K562 (cell line): ENCODE data around the gene PPM1N. TPM values are rescaled to one million over a fixed set of nuclear protein-coding genes. Genes with fewer than 3 reads are reported as not detected.

Source experiments
- ATAC-seq: fragments of 200-7000 bp; cut with Tn5 transposase; 3 replicates; pipeline ENCODE4 v1.9.1; 2020; ENCODE audit warnings: moderate library complexity
- BruUV-seq: library from RNA; stranded (reverse); fragments of 400-500 nt; replicated peaks from 2 replicates; lab custom pipeline; 2021; lab: Mats Ljungman, UMichigan
- CTCF ChIA-PET: fragments of 300-600 bp; formaldehyde crosslinking; extraction: SDS; loops from one replicate; lab custom pipeline; 2021; ENCODE audit warnings: low intra/inter-chr PET ratio; lab: Yijun Ruan, JAX
- POLR2A ChIA-PET: fragments of 300-600, 350-650 bp; sonication (Branson Sonifier 250); formaldehyde crosslinking; extraction: SDS; loops from one replicate; lab custom pipeline; 2021; ENCODE audit warnings: antibody characterized with exemption, inconsistent platforms; lab: Yijun Ruan, JAX
- DNase-seq, 4 experiments: peaks; one replicate each; pipeline versions ENCODE4 v3.0.0 to v3.0.0-alpha.2; 2011 to 2018; ENCODE audit warnings: low spot score in 3 of 4, mixed read lengths in 3 of 4; ENCODE audit errors: extremely low read depth in 1 of 4
- FAIRE-seq: peaks from 2 replicates; lab custom pipeline; 2011; peaks lifted over from hg19 to GRCh38; lab: Jason Lieb, UNC
- H2AFZ ChIP-seq: 2 replicates; pipeline ENCODE4 v1.6.0; 2011; ENCODE audit warnings: low read depth, low read length, control low read depth, inconsistent platforms
- H3K27ac ChIP-seq: fragments of 200-600 bp; 3 replicates; pipeline ENCODE4 v1.8.0; 2011; ENCODE audit warnings: low read depth, mild to moderate bottlenecking, control low read depth, inconsistent platforms, low read length, moderate library complexity, mixed read lengths; ENCODE audit errors: extremely low read depth
- H3K27me3 ChIP-seq, 2 experiments: fragments of 300-600 bp in 1 of 2; 2 replicates in 1 of 2; 3 replicates in 1 of 2; pipeline versions ENCODE4 v1.6.0 to v1.8.0; 2011; ENCODE audit warnings: inconsistent platforms in 2 of 2, low read length in 2 of 2, mild to moderate bottlenecking in 1 of 2, mixed read lengths in 1 of 2, moderate library complexity in 1 of 2; ENCODE audit not compliant: control insufficient read depth in 2 of 2, insufficient read depth in 2 of 2
- H3K36me3 ChIP-seq: fragments of 300-600 bp; 3 replicates; pipeline ENCODE4 v1.8.0; 2011; ENCODE audit warnings: mild to moderate bottlenecking, low read length, inconsistent platforms; ENCODE audit not compliant: control insufficient read depth, insufficient read depth
- H3K4me1 ChIP-seq, 2 experiments: fragments of 200-600 bp in 1 of 2; replicated peaks in 1 of 2; 2 replicates in 1 of 2; 3 replicates in 1 of 2; pipeline versions ENCODE4 v1.5.1 to v1.8.0; 2011; ENCODE audit warnings: inconsistent platforms in 2 of 2, low read length in 2 of 2, mild to moderate bottlenecking in 1 of 2, mixed read lengths in 1 of 2, moderate library complexity in 1 of 2; ENCODE audit not compliant: control insufficient read depth in 2 of 2, insufficient read depth in 2 of 2
- H3K4me2 ChIP-seq: 2 replicates; pipeline ENCODE4 v1.6.1; 2011; ENCODE audit warnings: low read length, control low read depth, inconsistent platforms, mixed read lengths; ENCODE audit not compliant: insufficient read depth
- H3K4me3 ChIP-seq: fragments of 200-600 bp; sonication (generic), shearing (Covaris generic); 2 replicates; pipeline ENCODE4 v1.5.1; 2016; ENCODE audit warnings: control low read depth, inconsistent platforms
- H3K79me2 ChIP-seq: fragments of 200-600 bp; 3 replicates; pipeline ENCODE4 v1.8.0; 2011; ENCODE audit warnings: low read length, inconsistent platforms; ENCODE audit not compliant: control insufficient read depth, insufficient read depth
- H3K9ac ChIP-seq, 2 experiments: 2 replicates each; pipeline versions ENCODE4 v1.6.0 to v1.6.1; 2011; ENCODE audit warnings: low read depth in 2 of 2, low read length in 2 of 2, control low read depth in 1 of 2, inconsistent platforms in 1 of 2, mild to moderate bottlenecking in 1 of 2, mixed read lengths in 1 of 2; ENCODE audit not compliant: insufficient read depth in 1 of 2
- H3K9me1 ChIP-seq: one replicate; pipeline ENCODE4 v1.6.0; 2011; ENCODE audit warnings: inconsistent platforms, mild to moderate bottlenecking, low read length, moderate library complexity; ENCODE audit not compliant: control insufficient read depth, insufficient read depth
- H3K9me3 ChIP-seq: replicated peaks from 2 replicates; pipeline ENCODE4 v1.5.1; 2011; ENCODE audit warnings: low read depth, low read length, inconsistent platforms; ENCODE audit not compliant: control insufficient read depth, insufficient read depth
- H4K20me1 ChIP-seq: replicated peaks from 2 replicates; pipeline ENCODE4 v1.6.1; 2011; ENCODE audit warnings: low read length, inconsistent platforms, mixed read lengths; ENCODE audit not compliant: control insufficient read depth, insufficient read depth
- ARID1B ChIP-seq: fragments of 450-650 bp; IDR thresholded peaks from 2 replicates; pipeline ENCODE4 v1.6.1; 2016; ENCODE audit warnings: antibody characterized with exemption, mild to moderate bottlenecking, inconsistent platforms
- ELF1 ChIP-seq: fragments of 200-800 bp; sonication (Bioruptor generic); IDR thresholded peaks from 2 replicates; pipeline ENCODE4 v1.6.1; 2016; ENCODE audit warnings: missing genetic modification characterization, missing compliant biosample characterization
- HES1 ChIP-seq: fragments of 450-650 bp; IDR thresholded peaks from 2 replicates; pipeline ENCODE4 v1.6.1; 2016; ENCODE audit warnings: low read depth, mild to moderate bottlenecking, moderate library complexity
- IFI16 ChIP-seq: fragments of 250-450 bp; sonication (Bioruptor Pico); IDR thresholded peaks from 2 replicates; pipeline ENCODE4 v2.1.2; 2022; ENCODE audit warnings: mild to moderate bottlenecking, inconsistent platforms
- KLF6 ChIP-seq: fragments of 250-450 bp; sonication (Bioruptor Pico); IDR thresholded peaks from 2 replicates; pipeline ENCODE4 v1.4.0; 2020; ENCODE audit warnings: mild to moderate bottlenecking, moderate library complexity, borderline replicate concordance
- MED1 ChIP-seq: sonication (generic); formaldehyde crosslinking; IDR thresholded peaks from 2 replicates; pipeline ENCODE4 v1.8.1; 2023; ENCODE audit warnings: missing genetic modification reagents, borderline replicate concordance
- PHB2 ChIP-seq: fragments of 450-650 bp; IDR thresholded peaks from 2 replicates; pipeline ENCODE4 v1.6.1; 2017; ENCODE audit warnings: low read depth
- RCOR1 ChIP-seq, 2 experiments: IDR thresholded peaks; 2 replicates each; pipeline ENCODE4 v1.6.1; 2012; ENCODE audit warnings: low read depth in 2 of 2, low read length in 2 of 2, borderline replicate concordance in 1 of 2, improper control_type of control experiment in 1 of 2
- RFX5 ChIP-seq: IDR thresholded peaks from 2 replicates; pipeline ENCODE4 v1.6.1; 2011; ENCODE audit warnings: low read depth, mild to moderate bottlenecking, improper control_type of control experiment, low read length
- SMARCC2 ChIP-seq: fragments of 450-650 bp; IDR thresholded peaks from 2 replicates; pipeline ENCODE4 v1.6.1; 2017; ENCODE audit warnings: antibody characterized with exemption, moderate library complexity, mild to moderate bottlenecking, low read depth
- USF2 ChIP-seq: sonication (generic); formaldehyde crosslinking; IDR thresholded peaks from 2 replicates; pipeline ENCODE4 v1.5.0; 2020; ENCODE audit warnings: missing genetic modification reagents
- YBX1 ChIP-seq: fragments of 450-650 bp; IDR thresholded peaks from 2 replicates; pipeline ENCODE4 v1.7.1; 2016; ENCODE audit warnings: mild to moderate bottlenecking
- ZBTB33 ChIP-seq: sonication (generic); formaldehyde crosslinking; IDR thresholded peaks from 2 replicates; pipeline ENCODE4 v1.8.1; 2023; ENCODE audit warnings: mild to moderate bottlenecking, missing genetic modification reagents
- ZNF134 ChIP-seq: fragments of 250-450 bp; sonication (Bioruptor Pico); conservative IDR thresholded peaks from 2 replicates; pipeline ENCODE4 v1.4.0; 2020
- ZNF274 ChIP-seq: IDR thresholded peaks from 2 replicates; pipeline ENCODE4 v1.6.1; 2011; ENCODE audit warnings: low read depth, mild to moderate bottlenecking, low read length, moderate library complexity, borderline replicate concordance
- ZNF408 ChIP-seq: fragments of 250-450 bp; sonication (Bioruptor Pico); IDR thresholded peaks from 2 replicates; pipeline ENCODE4 v1.4.0; 2020; ENCODE audit warnings: low read depth, mild to moderate bottlenecking, moderate library complexity
- ZNF511 ChIP-seq: sonication (generic); formaldehyde crosslinking; IDR thresholded peaks from 2 replicates; pipeline ENCODE4 v1.8.0; 2022; ENCODE audit warnings: mild to moderate bottlenecking, missing genetic modification reagents
- ZNF778 ChIP-seq: fragments of 450-650 bp; formaldehyde crosslinking; IDR thresholded peaks from 2 replicates; pipeline ENCODE4 v1.4.0; 2020; ENCODE audit warnings: mild to moderate bottlenecking, moderate library complexity
- WGBS: fragments of 100-300 bp; shearing (Covaris generic); methylation state at CpG from one replicate; pipeline ENCODE4 v1.1.6; 2016; ENCODE audit warnings: low coverage, mixed read lengths; ENCODE audit not compliant: insufficient coverage; ENCODE audit errors: missing lambda C conversion rate; 5-methylcytosine and 5-hydroxymethylcytosine counted together
- in situ Hi-C: fragments of 300-500 bp; cut with MboI; formaldehyde crosslinking; loops from 4 replicates; pipeline ENCODE4 v1.15.0; 2018; ENCODE audit warnings: inconsistent platforms, mixed read lengths
- intact Hi-C: fragments of 100-400 bp; cut with micrococcal nuclease; formaldehyde crosslinking; loops from 2 replicates; pipeline ENCODE4 v1.14.2; 2022
- polyA plus RNA-seq, 8 experiments: library from polyadenylated mRNA; depleted of rRNA in 4 of 8; stranded (reverse) in 5 of 8; unstranded in 3 of 8; fragments of >200 nt; fragmentation: Nextera tagmentation in 2 of 8; fragmentation: Illumina TruSeq in 1 of 8; extraction: Ambion mirVana in 2 of 8; extraction: Trizol in 1 of 8; gene quantifications; 2 replicates each; pipeline versions ENCODE4 v1.2.1 to v1.2.3, GENCODE V29; 2011 to 2014; ENCODE audit warnings: inconsistent platforms in 1 of 8, missing spikeins in 1 of 8
- total RNA-seq, 7 experiments: library from RNA; depleted of rRNA in 6 of 7; stranded (reverse); fragments of >200 nt in 6 of 7; fragmentation: Illumina TruSeq in 2 of 7; extraction: Trizol in 2 of 7; gene quantifications; 2 replicates each; pipeline versions ENCODE4 v1.2.1 to v1.2.3, GENCODE V29; 2011 to 2021; ENCODE audit warnings: low replicate concordance in 1 of 7

The PPM1N gene
- total and polyA plus RNA-seq, 9 of the 15 experiments (the other 6 are each of a cell fraction or from before 2014, with no cell fraction given), result 4.5 to 15.6 (median 8.7) TPM

GRCh38 chr19:45506989-45507871, 9.0 kb downstream of the PPM1N start, which contains the start of gene VASP:
TSS of gene VASP (plus strand) at chr19:45507479. CDS start at chr19:45507772, 293 bp downstream.
- no TSS peak for BruUV-seq
- peaks cover 29 to 51% of the 10 kb centered on the region in 2 experiments for H3K4me1 ChIP-seq
- TF ChIP-seq ZNF134 (CRISPR knock-in tag) (no peak), IFI16 (no peak), ELF1 (tag) (peak; percentile 68; the same call in 1 of the 2 replicates), RCOR1 (IDR thresholded peaks at IDR 0.05; ENCODE audit: borderline replicate concordance in 1 of 2, low read depth in 2 of 2, low read length in 2 of 2) (no peak; a peak in 1 of 4 replicates), ZBTB33 (CRISPR knock-in tag) (0 out of 2 replicates have a peak, but pooled peaks have one; percentile 5), RFX5 (no peak), HES1 (no peak), SMARCC2 (no peak), ZNF778 (CRISPR knock-in tag) (no peak), ZNF511 (CRISPR knock-in tag) (no peak), PHB2 (no peak), KLF6 (CRISPR knock-in tag) (no peak), YBX1 (no peak), ARID1B (no peak), ZNF408 (CRISPR knock-in tag) (no peak), ZNF274 (no peak), MED1 (CRISPR knock-in tag) (no peak), USF2 (CRISPR knock-in tag) (no peak)

More at GRCh38 chr19:45506989-45507871, 9.0 kb downstream of the PPM1N start, which contains the start of gene VASP:
- H4K20me1 ChIP-seq, result no peaks in the 10 kb centered on the region
- no peaks in the 10 kb centered on the region for H3K9me1 ChIP-seq
- no peaks in the 10 kb centered on the region for H3K27me3 ChIP-seq
- H3K4me2 ChIP-seq, result peak within 1 kb of the TSS; percentile 97
- ATAC-seq (peak; percentile 71), FAIRE-seq (peak; percentile 89), DNase-seq (peak; percentile 68 to 95 (median 76))
- peaks cover 60% of the 10 kb centered on the region for H3K79me2 ChIP-seq
- intact Hi-C loops, result loop anchor here (1.0 to 5.0 kb wide), 2 partner anchors 51 to 135 kb away; no protein-coding TSS in a partner anchor
- peak within 1 kb of the TSS; percentile 99 for H3K4me3 ChIP-seq
- H3K36me3 ChIP-seq, result peaks cover 29% of the 10 kb centered on the region; the same call in 2 of the 3 replicates
- H3K27ac ChIP-seq, result peak within 1 kb of the TSS; percentile 98
- CTCF ChIA-PET, result no interaction called here
- POLR2A ChIA-PET, result interaction anchor here (0.6 to 1.6 kb wide), 2 partner anchors 19 to 329 kb away, joined by 4 to 5 read pairs; partner anchors contain the start of gene TRAPPC6A
- in situ Hi-C loops, result no loop called here
- H2AFZ ChIP-seq, result peak within 1 kb of the TSS; percentile 91
- no peaks in the 10 kb centered on the region for H3K9me3 ChIP-seq
- H3K9ac ChIP-seq, result peak within 1 kb of the TSS; percentile 95 to 97
- WGBS, result under 1% methylated on average over 48 of the region's 65 CpGs
